ENCODE measurements around the gene SUFU.

GRCh38 chr10:102458656-102459055, 45.1 kb upstream of the SUFU start:
- TF ChIP-seq FOXM1 (IDR thresholded peaks at IDR 0.05; ENCODE audit: borderline replicate concordance) (no peak), TARDBP (IDR thresholded peaks at IDR 0.05) (no peak), ZNF384 (IDR thresholded peaks at IDR 0.05) (no peak), NFRKB (IDR thresholded peaks at IDR 0.05) (no peak), ELF4 (IDR thresholded peaks at IDR 0.05) (no peak), BHLHE40 (IDR thresholded peaks at IDR 0.05; ENCODE audit: borderline replicate concordance) (no peak), FOXK2 (IDR thresholded peaks at IDR 0.05) (no peak), FOXA1 (IDR thresholded peaks at IDR 0.05) (no peak)
- TF ChIP-seq, protein P1, sequence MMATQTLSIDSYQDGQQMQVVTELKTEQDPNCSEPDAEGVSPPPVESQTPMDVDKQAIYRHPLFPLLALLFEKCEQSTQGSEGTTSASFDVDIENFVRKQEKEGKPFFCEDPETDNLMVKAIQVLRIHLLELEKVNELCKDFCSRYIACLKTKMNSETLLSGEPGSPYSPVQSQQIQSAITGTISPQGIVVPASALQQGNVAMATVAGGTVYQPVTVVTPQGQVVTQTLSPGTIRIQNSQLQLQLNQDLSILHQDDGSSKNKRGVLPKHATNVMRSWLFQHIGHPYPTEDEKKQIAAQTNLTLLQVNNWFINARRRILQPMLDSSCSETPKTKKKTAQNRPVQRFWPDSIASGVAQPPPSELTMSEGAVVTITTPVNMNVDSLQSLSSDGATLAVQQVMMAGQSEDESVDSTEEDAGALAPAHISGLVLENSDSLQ (IDR thresholded peaks at IDR 0.05) = no peak
